GM18499 (cell line): ENCODE data around the gene CPN2.
A peak's percentile ranks its signal among the peaks of the same experiment; 100 is the strongest.

Experiments used
- ATAC-seq: cut with Tn5 transposase; IDR thresholded peaks from one replicate; pipeline ENCODE4 v1.9.1; 2021; ENCODE audit warnings: moderate number of reproducible peaks; ENCODE audit not compliant: insufficient read depth, unreplicated experiment

CPN2 gene

GRCh38 chr3:194357681-194358080 lies 6.6 kb upstream of the CPN2 start:
- no peak for ATAC-seq

GRCh38 chr3:194355379-194355778 lies 4.3 kb upstream of the CPN2 start:
- ATAC-seq = no peak

- ATAC-seq = no peak
Measured at GRCh38 chr3:194354315-194354714, 3.2 kb upstream of the CPN2 start.

- no peak for ATAC-seq
Measured at GRCh38 chr3:194352667-194353246, 1.6 kb upstream of the CPN2 start.

GRCh38 chr3:194351952-194352536 lies 916 bp upstream of the CPN2 start:
- no peak for ATAC-seq

GRCh38 chr3:194350726-194351071 lies 429 bp downstream of the CPN2 start:
- ATAC-seq = no peak

GRCh38 chr3:194348354-194348753 lies 2.8 kb downstream of the CPN2 start:
- ATAC-seq = no peak

GRCh38 chr3:194346621-194347020 lies 4.5 kb downstream of the CPN2 start:
- ATAC-seq = no peak

GRCh38 chr3:194346035-194346434 lies 5.1 kb downstream of the CPN2 start:
- ATAC-seq = no peak

- ATAC-seq = no peak
Measured at GRCh38 chr3:194344012-194344411, 7.1 kb downstream of the CPN2 start.

- no peak for ATAC-seq
Measured at GRCh38 chr3:194343561-194343893, 7.6 kb downstream of the CPN2 start.

GRCh38 chr3:194342861-194343560 lies 8.1 kb downstream of the CPN2 start:
- ATAC-seq = no peak

- no peak for ATAC-seq
Measured at GRCh38 chr3:194340757-194341400, 10.2 kb downstream of the CPN2 start.

GRCh38 chr3:194339840-194340239 lies 11.3 kb downstream of the CPN2 start:
- ATAC-seq = no peak

GRCh38 chr3:194339356-194339755 lies 11.8 kb downstream of the CPN2 start:
- ATAC-seq = no peak

- no peak for ATAC-seq
Measured at GRCh38 chr3:194337965-194338753, 13.0 kb downstream of the CPN2 start.

- no peak for ATAC-seq
Measured at GRCh38 chr3:194336601-194337355, 14.3 kb downstream of the CPN2 start.

- ATAC-seq = no peak
Measured at GRCh38 chr3:194333981-194334320, 17.2 kb downstream of the CPN2 start.

GRCh38 chr3:194333212-194333980 lies 17.7 kb downstream of the CPN2 start:
- peak; percentile 88 for ATAC-seq

- ATAC-seq = no peak
Measured at GRCh38 chr3:194332858-194333211, 18.3 kb downstream of the CPN2 start.
